SK-N-MC (cell line): ENCODE data around the gene CABLES2.
A peak's percentile ranks its signal among the peaks of the same experiment; 100 is the strongest.

Experiments used
- DNase-seq: peaks from one replicate; pipeline ENCODE4 v3.0.0-alpha.2; 2011; ENCODE audit warnings: low read depth, low spot score
- H3K27ac ChIP-seq: fragments of 200-600 bp; sonication (generic); 2 replicates; pipeline ENCODE4 v1.5.1; 2016; ENCODE audit warnings: mixed run types
- H3K36me3 ChIP-seq: fragments of 200-600 bp; sonication (generic); 2 replicates; pipeline ENCODE4 v1.6.1; 2017; ENCODE audit warnings: antibody characterized with exemption, low read length, mixed read lengths; ENCODE audit not compliant: insufficient read depth
- H3K4me3 ChIP-seq: fragments of 200-600 bp; sonication (generic); 2 replicates; pipeline ENCODE4 v1.5.1; 2016
- H3K9ac ChIP-seq: fragments of 200-600 bp; sonication (generic); 2 replicates; pipeline ENCODE4 v1.8.0; 2017; ENCODE audit warnings: mixed run types, mixed read lengths; ENCODE audit not compliant: insufficient read length
- H3K9me3 ChIP-seq: fragments of 200-600 bp; sonication (generic); 2 replicates; pipeline ENCODE4 v1.6.1; 2017; ENCODE audit warnings: low read depth, mild to moderate bottlenecking, antibody characterized with exemption, low read length, moderate library complexity, mixed read lengths
- EZH2 ChIP-seq: fragments of 200-600 bp; sonication (generic); IDR thresholded peaks from one replicate; pipeline ENCODE4 v1.6.1; 2017; ENCODE audit warnings: antibody characterized with exemption
- FOXP2 ChIP-seq: optimal IDR thresholded peaks from 2 replicates; pipeline ENCODE3; 2011; ENCODE audit warnings: mild to moderate bottlenecking, moderate library complexity; ENCODE audit not compliant: insufficient read depth; ENCODE audit errors: extremely low read length, control extremely low read depth
- POLR2AphosphoS5 ChIP-seq: IDR thresholded peaks from 2 replicates; pipeline ENCODE4 v1.6.1; 2012; ENCODE audit warnings: mild to moderate bottlenecking, low read depth, low read length, borderline replicate concordance

CABLES2 gene

DNA sequence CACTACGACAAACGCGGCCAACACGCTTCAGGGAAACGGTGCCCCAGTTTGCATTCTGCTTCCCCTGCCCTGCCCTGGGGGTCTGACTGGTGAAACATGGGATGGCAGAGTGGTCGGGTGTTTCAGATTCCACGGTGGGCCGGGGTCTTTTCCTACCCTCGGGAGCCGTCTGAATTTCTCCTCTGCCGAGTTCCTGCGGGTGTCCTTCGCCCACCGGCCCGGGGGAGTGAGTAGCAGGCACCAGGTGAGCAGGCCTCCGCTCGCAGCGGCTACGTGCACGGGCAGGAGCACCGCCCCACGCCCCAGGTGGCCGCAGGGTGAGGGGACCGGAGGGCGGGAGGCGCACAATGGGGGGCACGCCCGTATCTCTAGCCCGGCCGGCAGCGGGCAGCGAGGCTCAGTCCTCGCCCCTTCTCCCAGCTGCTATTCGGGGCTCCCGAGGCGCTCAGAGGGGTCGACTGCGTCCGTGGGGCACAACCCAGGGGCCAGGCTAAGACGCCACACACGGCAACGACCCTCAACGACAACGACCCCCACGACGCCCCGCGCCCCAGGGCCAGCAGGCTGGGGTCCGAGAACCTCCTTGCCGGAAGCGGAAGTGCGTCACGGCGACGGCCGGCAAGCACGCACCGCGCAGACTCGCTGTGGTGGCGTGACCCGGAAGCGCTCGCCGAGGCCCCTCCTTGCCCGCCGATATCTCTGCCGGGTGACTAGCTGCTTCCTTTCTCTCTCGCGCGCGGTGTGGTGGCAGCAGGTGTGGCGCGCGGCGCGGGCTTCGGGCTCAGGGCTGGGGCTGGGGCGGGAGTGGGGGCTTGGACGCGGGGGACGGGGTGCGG lies 20.5 kb downstream of the CABLES2 start, which contains the start of gene RPS21:
Gene RPS21 (plus strand): TSS at position 721 of the 836 bp plus-strand sequence. CDS start 236 bp downstream, outside the sequence.
- peak within 1 kb of the TSS; percentile 60; the same call in 1 of the 2 replicates for H3K27ac ChIP-seq
- peak within 1 kb of the TSS; percentile 96 for H3K4me3 ChIP-seq
- peak within 1 kb of the TSS; percentile 96 for H3K9ac ChIP-seq
- no peaks in the 10 kb centered on the region for H3K9me3 ChIP-seq
- peak; percentile 5 for DNase-seq
- peaks cover 39% of the 10 kb centered on the region for H3K36me3 ChIP-seq
- TF ChIP-seq EZH2 (no peak), POLR2AphosphoS5 (peak; percentile 96)

GRCh38 chr20:62382306-62383198 lies 24.5 kb downstream of the CABLES2 start:
- Histone ChIP-seq H3K9ac (no peak overlapping the region), H3K4me3 (no peak overlapping the region), H3K27ac (no peak overlapping the region), H3K9me3 (no peaks in the 10 kb centered on the region), H3K36me3 (peaks cover 8% of the 10 kb centered on the region)
- peak; percentile 61; the same call in 1 of the 2 replicates for TF ChIP-seq POLR2AphosphoS5
- no peak for TF ChIP-seq EZH2
- no peak for TF ChIP-seq FOXP2
- DNase-seq, result peak; percentile 12

- H3K9ac ChIP-seq, result no peak overlapping the region
- no peaks in the 10 kb centered on the region for H3K9me3 ChIP-seq
- TF ChIP-seq POLR2AphosphoS5, result no peak
- TF ChIP-seq EZH2, result no peak
- TF ChIP-seq FOXP2, result no peak
- no peak for DNase-seq
- H3K4me3 ChIP-seq, result no peak overlapping the region
- no peak overlapping the region for H3K27ac ChIP-seq
- peaks cover 6% of the 10 kb centered on the region; the same call in 1 of the 2 replicates for H3K36me3 ChIP-seq
Measured at GRCh38 chr20:62381842-62382241, 25.2 kb downstream of the CABLES2 start.

GRCh38 chr20:62381202-62381797 lies 25.8 kb downstream of the CABLES2 start:
- DNase-seq, result no peak
- Histone ChIP-seq H3K9ac (no peak overlapping the region), H3K4me3 (no peak overlapping the region), H3K36me3 (peaks cover 6% of the 10 kb centered on the region; the same call in 1 of the 2 replicates), H3K9me3 (no peaks in the 10 kb centered on the region), H3K27ac (no peak overlapping the region)
- TF ChIP-seq POLR2AphosphoS5, result no peak
- no peak for TF ChIP-seq FOXP2
- no peak for TF ChIP-seq EZH2

- Histone ChIP-seq H3K9me3 (no peaks in the 10 kb centered on the region), H3K36me3 (peaks cover 6% of the 10 kb centered on the region; the same call in 1 of the 2 replicates), H3K9ac (no peak overlapping the region), H3K4me3 (no peak overlapping the region), H3K27ac (no peak overlapping the region)
- TF ChIP-seq FOXP2 (no peak), POLR2AphosphoS5 (no peak), EZH2 (no peak)
- no peak for DNase-seq
Measured at GRCh38 chr20:62378215-62378614, 28.9 kb downstream of the CABLES2 start.

- no peak overlapping the region for H3K9ac ChIP-seq
- peaks cover 6% of the 10 kb centered on the region; the same call in 1 of the 2 replicates for H3K36me3 ChIP-seq
- H3K4me3 ChIP-seq, result no peak overlapping the region
- H3K27ac ChIP-seq, result no peak overlapping the region; the same call in 1 of the 2 replicates
- TF ChIP-seq FOXP2 (no peak), POLR2AphosphoS5 (no peak), EZH2 (no peak)
- DNase-seq, result no peak
- no peaks in the 10 kb centered on the region for H3K9me3 ChIP-seq
Measured at GRCh38 chr20:62377615-62378178, 29.4 kb downstream of the CABLES2 start.

GRCh38 chr20:62377064-62377461 lies 30.0 kb downstream of the CABLES2 start:
- no peak for DNase-seq
- H3K4me3 ChIP-seq, result no peak overlapping the region
- peaks cover 4% of the 10 kb centered on the region; the same call in 1 of the 2 replicates for H3K36me3 ChIP-seq
- no peak for TF ChIP-seq POLR2AphosphoS5
- no peak for TF ChIP-seq EZH2
- no peak for TF ChIP-seq FOXP2
- H3K9ac ChIP-seq, result no peak overlapping the region
- no peaks in the 10 kb centered on the region for H3K9me3 ChIP-seq
- no peak overlapping the region; the same call in 1 of the 2 replicates for H3K27ac ChIP-seq

DNA sequence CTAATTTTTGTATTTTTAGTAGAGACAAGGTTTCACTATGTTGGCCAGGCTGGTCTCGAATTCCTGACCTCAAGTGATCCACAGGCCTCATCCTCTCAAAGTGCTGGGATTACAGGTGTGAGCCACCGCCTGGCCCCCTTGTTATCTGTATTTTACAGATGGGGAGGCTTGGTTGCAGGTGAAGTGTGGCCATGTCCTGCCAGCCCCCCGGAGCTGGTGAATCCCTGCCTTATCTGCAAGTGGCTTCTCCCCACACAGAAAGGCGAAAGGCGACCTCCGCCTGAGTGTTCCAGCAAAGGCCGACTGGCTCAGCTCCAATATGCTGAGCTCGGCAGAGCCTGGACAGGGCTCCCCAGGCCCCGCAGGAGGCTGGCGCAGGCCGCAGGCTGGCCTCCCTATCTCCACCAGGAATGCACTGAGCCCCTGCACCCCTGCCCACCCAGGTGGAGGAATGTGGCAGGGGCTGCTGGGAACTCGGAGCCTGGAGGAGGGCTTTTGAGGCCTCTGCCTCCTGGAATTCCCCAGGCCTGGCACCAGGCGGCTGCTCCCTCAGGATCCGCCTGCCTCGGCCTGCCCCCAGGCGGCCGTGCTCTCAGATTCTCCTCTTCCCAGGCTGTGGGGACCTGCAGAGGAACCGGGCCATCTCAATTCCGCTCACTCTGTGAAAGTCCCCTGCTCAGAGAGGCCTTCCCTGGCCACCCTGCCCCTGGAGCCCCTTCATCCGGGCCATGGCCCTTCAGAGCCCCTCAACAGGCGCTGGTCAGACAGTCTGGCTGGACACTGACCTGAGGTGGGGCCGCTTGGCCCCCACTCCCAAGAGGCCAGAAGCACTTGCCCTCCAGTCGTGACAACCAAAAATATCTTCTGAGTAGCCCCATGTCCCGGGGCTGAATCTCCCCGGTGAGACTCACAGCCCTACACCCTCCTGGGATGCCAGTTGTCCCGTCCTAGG lies 30.7 kb downstream of the CABLES2 start:
- no peak for DNase-seq
- no peaks in the 10 kb centered on the region for H3K9me3 ChIP-seq
- no peaks in the 10 kb centered on the region; the same call in 1 of the 2 replicates for H3K36me3 ChIP-seq
- no peak overlapping the region for H3K4me3 ChIP-seq
- TF ChIP-seq FOXP2, result no peak
- TF ChIP-seq EZH2, result no peak
- TF ChIP-seq POLR2AphosphoS5, result no peak
- H3K9ac ChIP-seq, result no peak overlapping the region
- no peak overlapping the region; the same call in 1 of the 2 replicates for H3K27ac ChIP-seq
